SKM-1 treated with dmso at 0.1 percent for 144 hours (cell line): ENCODE results near the gene C17orf78.
"Not testable (repeated sequence)": the region's sequence is repeated elsewhere in the genome, so short reads cannot be mapped to it uniquely, and the experiment has no call there.

ENCODE experiments used
- DNase-seq: peaks from one replicate; lab custom pipeline; 2025; ENCODE audit not compliant: unreplicated experiment; lab: John Stamatoyannopoulos, UW

Gene C17orf78

GRCh38 chr17:37375706-37376105 is at the start of gene C17orf78:
Gene C17orf78 (plus strand): TSS chr17:37375985. CDS start chr17:37376093, 108 bp downstream.
- no peak for DNase-seq

- no peak for DNase-seq
Observed at GRCh38 chr17:37327341-37328090, 48.3 kb upstream of the C17orf78 start.

- DNase-seq = no peak
Observed at GRCh38 chr17:37338847-37339246, 36.9 kb upstream of the C17orf78 start.

- no peak for DNase-seq
Observed at GRCh38 chr17:37339321-37339720, 36.5 kb upstream of the C17orf78 start.

- no peak for DNase-seq
Observed at GRCh38 chr17:37340804-37341203, 35.0 kb upstream of the C17orf78 start.

- DNase-seq = no peak
Observed at GRCh38 chr17:37342589-37342988, 33.2 kb upstream of the C17orf78 start.

- DNase-seq = no peak
Observed at GRCh38 chr17:37344519-37344918, 31.3 kb upstream of the C17orf78 start.

GRCh38 chr17:37346863-37347402 is 28.9 kb upstream of the C17orf78 start:
- DNase-seq = not testable (repeated sequence)

- DNase-seq = not testable (repeated sequence)
Observed at GRCh38 chr17:37356796-37357569, 18.8 kb upstream of the C17orf78 start.

GRCh38 chr17:37358098-37358829 is 17.5 kb upstream of the C17orf78 start:
- DNase-seq = peak; percentile 21

GRCh38 chr17:37358830-37359681 is 16.7 kb upstream of the C17orf78 start:
- DNase-seq = peak; percentile 91

GRCh38 chr17:37359682-37360188 is 16.1 kb upstream of the C17orf78 start:
- DNase-seq = no peak

GRCh38 chr17:37360632-37361031 is 15.2 kb upstream of the C17orf78 start:
- DNase-seq = no peak

GRCh38 chr17:37361543-37361942 is 14.2 kb upstream of the C17orf78 start:
- no peak for DNase-seq

GRCh38 chr17:37365589-37365988 is 10.2 kb upstream of the C17orf78 start:
- DNase-seq = no peak

- DNase-seq = peak; percentile 28
Observed at GRCh38 chr17:37368577-37368976, 7.2 kb upstream of the C17orf78 start.

- DNase-seq = peak; percentile 72
Observed at GRCh38 chr17:37373530-37374159, 2.1 kb upstream of the C17orf78 start.

GRCh38 chr17:37382056-37382455 is 6.3 kb downstream of the C17orf78 start:
- no peak for DNase-seq

GRCh38 chr17:37384560-37385149 is 8.9 kb downstream of the C17orf78 start:
- DNase-seq = no peak
